Measurements from ENCODE around the gene RAI14.

RAI14 gene

GRCh38 chr5:34626036-34626435 is 30.1 kb upstream of the RAI14 start:
- no peaks in the 10 kb centered on the region for H3K4me1 Mint-ChIP-seq
- DNase-seq (ENCODE audit: low spot score in 2 of 2) = no peak
- no peaks in the 10 kb centered on the region for H3K27me3 Mint-ChIP-seq
- H3K27ac Mint-ChIP-seq = no peak overlapping the region
- H3K9me3 Mint-ChIP-seq = peaks cover 7% of the 10 kb centered on the region
- H3K36me3 Mint-ChIP-seq = no peaks in the 10 kb centered on the region
- ATAC-seq (ENCODE audit: low read depth) = no peak
- H3K4me3 Mint-ChIP-seq = no peak overlapping the region

GRCh38 chr5:34626751-34627150 is 29.4 kb upstream of the RAI14 start:
- Mint-ChIP-seq H3K27ac (no peak overlapping the region), H3K4me1 (no peaks in the 10 kb centered on the region), H3K36me3 (no peaks in the 10 kb centered on the region), H3K4me3 (no peak overlapping the region), H3K27me3 (no peaks in the 10 kb centered on the region), H3K9me3 (peaks cover 7% of the 10 kb centered on the region)
- DNase-seq (ENCODE audit: low spot score in 2 of 2) (no peak), ATAC-seq (ENCODE audit: low read depth) (no peak)

- DNase-seq (ENCODE audit: low spot score in 2 of 2) = no peak
- H3K36me3 Mint-ChIP-seq = no peaks in the 10 kb centered on the region
- H3K9me3 Mint-ChIP-seq = peaks cover 7% of the 10 kb centered on the region
Observed at GRCh38 chr5:34627794-34628193, 28.3 kb upstream of the RAI14 start.

GRCh38 chr5:34628373-34628772 is 27.8 kb upstream of the RAI14 start:
- Mint-ChIP-seq H3K4me3 (no peak overlapping the region), H3K27ac (no peak overlapping the region), H3K9me3 (peaks cover 7% of the 10 kb centered on the region), H3K4me1 (no peaks in the 10 kb centered on the region), H3K36me3 (no peaks in the 10 kb centered on the region), H3K27me3 (no peaks in the 10 kb centered on the region)
- ATAC-seq (ENCODE audit: low read depth) (no peak), DNase-seq (ENCODE audit: low spot score in 2 of 2) (no peak)

More at GRCh38 chr5:34627794-34628193, 28.3 kb upstream of the RAI14 start:
- Mint-ChIP-seq H3K4me1 (no peaks in the 10 kb centered on the region), H3K27ac (no peak overlapping the region), H3K4me3 (no peak overlapping the region), H3K27me3 (no peaks in the 10 kb centered on the region)
- ATAC-seq (ENCODE audit: low read depth) = no peak

GRCh38 chr5:34630596-34630995 is 25.5 kb upstream of the RAI14 start:
- H3K4me1 Mint-ChIP-seq = no peaks in the 10 kb centered on the region
- DNase-seq (ENCODE audit: low spot score in 2 of 2) = no peak
- no peaks in the 10 kb centered on the region for H3K27me3 Mint-ChIP-seq
- no peak overlapping the region for H3K4me3 Mint-ChIP-seq
- no peak for ATAC-seq (ENCODE audit: low read depth)
- H3K36me3 Mint-ChIP-seq = no peaks in the 10 kb centered on the region
- peaks cover 7% of the 10 kb centered on the region for H3K9me3 Mint-ChIP-seq
- H3K27ac Mint-ChIP-seq = no peak overlapping the region

GRCh38 chr5:34632807-34633422 is 23.2 kb upstream of the RAI14 start:
- no peak overlapping the region for H3K27ac Mint-ChIP-seq
- H3K4me1 Mint-ChIP-seq = no peaks in the 10 kb centered on the region
- H3K4me3 Mint-ChIP-seq = no peak overlapping the region
- no peaks in the 10 kb centered on the region for H3K36me3 Mint-ChIP-seq
- H3K9me3 Mint-ChIP-seq = peaks cover 8% of the 10 kb centered on the region
- no peak for ATAC-seq (ENCODE audit: low read depth)
- no peak for DNase-seq (ENCODE audit: low spot score in 2 of 2)
- H3K27me3 Mint-ChIP-seq = peaks cover 1% of the 10 kb centered on the region

- H3K4me1 Mint-ChIP-seq = no peaks in the 10 kb centered on the region
- H3K27me3 Mint-ChIP-seq = peaks cover 4% of the 10 kb centered on the region
- peaks cover 1% of the 10 kb centered on the region for H3K9me3 Mint-ChIP-seq
- no peak for ATAC-seq (ENCODE audit: low read depth)
- H3K4me3 Mint-ChIP-seq = no peak overlapping the region
- no peaks in the 10 kb centered on the region for H3K36me3 Mint-ChIP-seq
- no peak for DNase-seq (ENCODE audit: low spot score in 2 of 2)
- no peak overlapping the region for H3K27ac Mint-ChIP-seq
Observed at GRCh38 chr5:34639852-34640626, 16.1 kb upstream of the RAI14 start.

GRCh38 chr5:34648039-34648839 is 7.9 kb upstream of the RAI14 start:
- Mint-ChIP-seq H3K27me3 (peaks cover 15% of the 10 kb centered on the region), H3K36me3 (no peaks in the 10 kb centered on the region), H3K4me1 (no peaks in the 10 kb centered on the region), H3K9me3 (no peaks in the 10 kb centered on the region), H3K4me3 (no peak overlapping the region), H3K27ac (no peak overlapping the region)
- no peak for DNase-seq (ENCODE audit: low spot score in 2 of 2)
- no peak for ATAC-seq (ENCODE audit: low read depth)

- H3K4me3 Mint-ChIP-seq = no peak overlapping the region
- H3K27me3 Mint-ChIP-seq = peaks cover 17% of the 10 kb centered on the region
- ATAC-seq (ENCODE audit: low read depth) (no peak), DNase-seq (ENCODE audit: low spot score in 2 of 2) (no peak)
- H3K4me1 Mint-ChIP-seq = no peaks in the 10 kb centered on the region
- H3K36me3 Mint-ChIP-seq = no peaks in the 10 kb centered on the region
- H3K9me3 Mint-ChIP-seq = no peaks in the 10 kb centered on the region
- no peak overlapping the region for H3K27ac Mint-ChIP-seq
Observed at GRCh38 chr5:34648840-34649158, 7.3 kb upstream of the RAI14 start.

GRCh38 chr5:34651791-34652190 is 4.3 kb upstream of the RAI14 start:
- DNase-seq (ENCODE audit: low spot score in 2 of 2) (no peak), ATAC-seq (ENCODE audit: low read depth) (no peak)
- no peaks in the 10 kb centered on the region for H3K36me3 Mint-ChIP-seq
- peaks cover 9% of the 10 kb centered on the region for H3K4me1 Mint-ChIP-seq
- no peak overlapping the region for H3K27ac Mint-ChIP-seq
- no peaks in the 10 kb centered on the region for H3K9me3 Mint-ChIP-seq
- H3K27me3 Mint-ChIP-seq = peaks cover 24% of the 10 kb centered on the region
- no peak overlapping the region for H3K4me3 Mint-ChIP-seq

GRCh38 chr5:34652466-34652865 is 3.7 kb upstream of the RAI14 start:
- DNase-seq (ENCODE audit: low spot score in 2 of 2) = no peak
- Mint-ChIP-seq H3K27me3 (peaks cover 25% of the 10 kb centered on the region), H3K4me1 (peaks cover 10% of the 10 kb centered on the region), H3K27ac (no peak overlapping the region), H3K9me3 (no peaks in the 10 kb centered on the region), H3K4me3 (no peak overlapping the region), H3K36me3 (no peaks in the 10 kb centered on the region)
- ATAC-seq (ENCODE audit: low read depth) = no peak

- no peaks in the 10 kb centered on the region for H3K9me3 Mint-ChIP-seq
- ATAC-seq (ENCODE audit: low read depth) (no peak), DNase-seq (ENCODE audit: low spot score in 2 of 2) (no peak)
- H3K4me1 Mint-ChIP-seq = peaks cover 15% of the 10 kb centered on the region
- H3K27ac Mint-ChIP-seq = no peak overlapping the region
- H3K36me3 Mint-ChIP-seq = no peaks in the 10 kb centered on the region
- no peak overlapping the region for H3K4me3 Mint-ChIP-seq
- peaks cover 29% of the 10 kb centered on the region for H3K27me3 Mint-ChIP-seq
Observed at GRCh38 chr5:34652914-34653313, 3.2 kb upstream of the RAI14 start.

- DNase-seq (ENCODE audit: low spot score in 2 of 2) (no peak), ATAC-seq (ENCODE audit: low read depth) (no peak)
- H3K4me1 Mint-ChIP-seq = peaks cover 15% of the 10 kb centered on the region
- no peak overlapping the region for H3K4me3 Mint-ChIP-seq
- H3K36me3 Mint-ChIP-seq = no peaks in the 10 kb centered on the region
- peaks cover 24% of the 10 kb centered on the region for H3K27me3 Mint-ChIP-seq
- H3K27ac Mint-ChIP-seq = no peak overlapping the region
- no peaks in the 10 kb centered on the region for H3K9me3 Mint-ChIP-seq
Observed at GRCh38 chr5:34653708-34654107, 2.4 kb upstream of the RAI14 start.

- ATAC-seq (ENCODE audit: low read depth) (peak; percentile 43), DNase-seq (ENCODE audit: low spot score in 2 of 2) (no peak)
- Mint-ChIP-seq H3K27ac (peak overlapping the region; percentile 75), H3K36me3 (no peaks in the 10 kb centered on the region), H3K4me1 (peaks cover 15% of the 10 kb centered on the region), H3K4me3 (peak overlapping the region; percentile 89), H3K27me3 (peaks cover 27% of the 10 kb centered on the region), H3K9me3 (no peaks in the 10 kb centered on the region)
Observed at GRCh38 chr5:34655354-34655991, 655 bp upstream of the RAI14 start.

All from memory B cell (primary cell).